IgD-negative memory B cell (primary cell): Measurements from ENCODE around the gene DCDC2C. TPM values are rescaled to one million over a fixed set of nuclear protein-coding genes. Genes with fewer than 3 reads are reported as not detected.

Experiments used
- H3K27ac Mint-ChIP-seq, 3 donors: one replicate each; pipeline ENCODE4 v1.8.0; 2020 to 2022; ENCODE audit warnings: mild to moderate bottlenecking in 3 of 3, mixed read lengths in 3 of 3, moderate library complexity in 1 of 3
- H3K27me3 Mint-ChIP-seq: one replicate; pipeline ENCODE4 v1.8.0; 2021; ENCODE audit warnings: mixed read lengths
- H3K36me3 Mint-ChIP-seq: one replicate; pipeline ENCODE4 v1.8.0; 2020; ENCODE audit warnings: mild to moderate bottlenecking, mixed read lengths
- H3K4me1 Mint-ChIP-seq, 3 donors: one replicate each; pipeline ENCODE4 v1.8.0; 2020 to 2022; ENCODE audit warnings: mixed read lengths in 3 of 3, mild to moderate bottlenecking in 1 of 3
- H3K4me3 Mint-ChIP-seq, 4 donors: one replicate each; pipeline ENCODE4 v1.8.0; 2020 to 2022; ENCODE audit warnings: mild to moderate bottlenecking in 4 of 4, mixed read lengths in 4 of 4, moderate library complexity in 3 of 4
- H3K9me3 Mint-ChIP-seq, 3 donors: one replicate each; pipeline ENCODE4 v1.8.0; 2020 to 2021; ENCODE audit warnings: mixed read lengths in 3 of 3, mild to moderate bottlenecking in 1 of 3
- polyA plus RNA-seq: library from polyadenylated mRNA; unstranded; fragments of 300-500 nt; fragmentation: Illumina TruSeq; gene quantifications from one replicate; pipeline ENCODE4 v1.2.3, GENCODE V29; 2021

Gene DCDC2C
- polyA plus RNA-seq, 1 donor from 2014 or later = not detected

GRCh38 chr2:3665886-3666612 is 37.3 kb upstream of the DCDC2C start:
- Mint-ChIP-seq H3K4me1 (peaks cover 0 to 5% (median 2%) of the 10 kb centered on the region in 3 donors), H3K9me3 (peaks cover 2 to 6% (median 2%) of the 10 kb centered on the region in 3 donors), H3K27ac (no peak overlapping the region), H3K4me3 (no peak overlapping the region), H3K36me3 (peaks cover 2% of the 10 kb centered on the region), H3K27me3 (peaks cover 10% of the 10 kb centered on the region)

DNA sequence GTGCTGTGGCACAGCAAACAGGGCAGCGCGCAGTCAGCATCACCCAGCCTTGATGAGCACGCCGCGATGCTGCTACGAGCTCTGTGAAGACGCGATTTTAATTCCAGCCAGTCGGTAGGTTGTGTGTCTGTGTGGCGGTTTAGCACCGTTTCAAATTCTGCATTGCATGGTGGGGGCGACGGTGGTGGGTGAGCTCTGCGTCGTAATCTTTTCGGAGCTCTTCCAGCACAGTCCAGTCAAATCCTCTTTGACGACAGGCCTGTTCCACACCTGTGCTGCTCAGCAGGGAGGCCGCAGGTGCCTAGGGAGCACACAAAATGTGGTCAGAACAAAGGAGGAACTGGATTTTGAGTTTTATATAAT is 36.8 kb upstream of the DCDC2C start:
- Mint-ChIP-seq H3K36me3 (peaks cover 2% of the 10 kb centered on the region), H3K9me3 (peaks cover 2 to 6% (median 2%) of the 10 kb centered on the region in 3 donors), H3K27ac (peak overlapping the region in 1 of 3 donors; percentile 79), H3K27me3 (peaks cover 10% of the 10 kb centered on the region), H3K4me1 (peaks cover 0 to 5% (median 2%) of the 10 kb centered on the region in 3 donors), H3K4me3 (no peak overlapping the region)

- H3K4me3 Mint-ChIP-seq = peak overlapping the region in 1 of 4 donors; percentile 39
- H3K36me3 Mint-ChIP-seq = peaks cover 2% of the 10 kb centered on the region
- peak overlapping the region in 1 of 3 donors; percentile 79 for H3K27ac Mint-ChIP-seq
Observed at GRCh38 chr2:3667151-3667631, 36.2 kb upstream of the DCDC2C start.

DNA sequence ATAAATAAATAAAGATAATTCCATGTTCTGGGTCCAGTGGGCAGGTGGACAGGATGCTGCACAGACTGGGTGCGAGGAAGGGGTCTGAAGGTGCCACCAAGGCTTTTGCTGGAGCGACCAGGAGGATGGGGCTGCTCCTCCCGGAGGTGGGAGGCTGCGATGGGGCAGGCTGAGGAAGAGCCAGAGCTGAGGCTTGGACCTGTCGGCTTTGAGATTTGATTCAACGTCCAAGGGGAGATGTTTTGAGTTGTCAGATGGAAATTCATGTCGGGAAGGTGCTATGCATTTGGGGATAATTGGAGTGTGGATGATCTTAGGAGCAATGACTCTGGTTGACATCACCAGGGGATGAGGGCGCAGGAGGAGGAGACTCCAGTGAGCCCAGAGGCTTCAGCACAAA is 33.7 kb upstream of the DCDC2C start:
- H3K9me3 Mint-ChIP-seq = peaks cover 2 to 6% (median 2%) of the 10 kb centered on the region in 3 donors
- no peak overlapping the region for H3K27ac Mint-ChIP-seq
- peaks cover 2% of the 10 kb centered on the region for H3K36me3 Mint-ChIP-seq
- peaks cover 10% of the 10 kb centered on the region for H3K27me3 Mint-ChIP-seq
- H3K4me3 Mint-ChIP-seq = no peak overlapping the region
- H3K4me1 Mint-ChIP-seq = no peaks in the 10 kb centered on the region

More at GRCh38 chr2:3667151-3667631, 36.2 kb upstream of the DCDC2C start:
- Mint-ChIP-seq H3K4me1 (peaks cover 0 to 2% (median 0%) of the 10 kb centered on the region in 3 donors), H3K27me3 (peaks cover 10% of the 10 kb centered on the region), H3K9me3 (peaks cover 2 to 6% (median 2%) of the 10 kb centered on the region in 3 donors)

GRCh38 chr2:3670376-3670775 is 33.0 kb upstream of the DCDC2C start:
- Mint-ChIP-seq H3K4me1 (no peaks in the 10 kb centered on the region), H3K27ac (no peak overlapping the region), H3K9me3 (peaks cover 1 to 5% (median 2%) of the 10 kb centered on the region in 3 donors), H3K36me3 (peaks cover 2% of the 10 kb centered on the region), H3K4me3 (peak overlapping the region in 1 of 4 donors; percentile 74), H3K27me3 (peaks cover 10% of the 10 kb centered on the region)

DNA sequence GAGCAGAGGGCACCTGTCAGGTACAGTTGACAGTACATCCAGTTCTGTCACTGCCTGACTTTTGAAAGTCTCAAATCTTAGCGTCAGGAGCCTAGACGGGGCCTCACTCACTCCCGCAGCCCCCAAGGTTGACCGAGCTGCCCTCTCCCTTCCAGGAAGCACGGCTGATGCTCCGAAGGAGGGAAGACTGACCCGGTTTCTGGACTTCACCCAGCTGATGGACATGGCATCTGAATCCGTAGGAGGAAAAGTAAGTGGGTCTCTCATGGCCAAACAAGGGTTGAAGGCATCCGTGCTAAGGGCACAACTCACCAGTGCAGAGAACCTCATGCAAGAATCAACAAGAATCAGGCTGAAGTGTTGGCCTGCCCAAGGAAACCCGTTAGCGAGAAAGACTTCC is 32.4 kb upstream of the DCDC2C start:
- no peak overlapping the region for H3K4me3 Mint-ChIP-seq
- peaks cover 10% of the 10 kb centered on the region for H3K27me3 Mint-ChIP-seq
- no peaks in the 10 kb centered on the region for H3K4me1 Mint-ChIP-seq
- H3K9me3 Mint-ChIP-seq = no peaks in the 10 kb centered on the region
- no peaks in the 10 kb centered on the region for H3K36me3 Mint-ChIP-seq
- no peak overlapping the region for H3K27ac Mint-ChIP-seq

DNA sequence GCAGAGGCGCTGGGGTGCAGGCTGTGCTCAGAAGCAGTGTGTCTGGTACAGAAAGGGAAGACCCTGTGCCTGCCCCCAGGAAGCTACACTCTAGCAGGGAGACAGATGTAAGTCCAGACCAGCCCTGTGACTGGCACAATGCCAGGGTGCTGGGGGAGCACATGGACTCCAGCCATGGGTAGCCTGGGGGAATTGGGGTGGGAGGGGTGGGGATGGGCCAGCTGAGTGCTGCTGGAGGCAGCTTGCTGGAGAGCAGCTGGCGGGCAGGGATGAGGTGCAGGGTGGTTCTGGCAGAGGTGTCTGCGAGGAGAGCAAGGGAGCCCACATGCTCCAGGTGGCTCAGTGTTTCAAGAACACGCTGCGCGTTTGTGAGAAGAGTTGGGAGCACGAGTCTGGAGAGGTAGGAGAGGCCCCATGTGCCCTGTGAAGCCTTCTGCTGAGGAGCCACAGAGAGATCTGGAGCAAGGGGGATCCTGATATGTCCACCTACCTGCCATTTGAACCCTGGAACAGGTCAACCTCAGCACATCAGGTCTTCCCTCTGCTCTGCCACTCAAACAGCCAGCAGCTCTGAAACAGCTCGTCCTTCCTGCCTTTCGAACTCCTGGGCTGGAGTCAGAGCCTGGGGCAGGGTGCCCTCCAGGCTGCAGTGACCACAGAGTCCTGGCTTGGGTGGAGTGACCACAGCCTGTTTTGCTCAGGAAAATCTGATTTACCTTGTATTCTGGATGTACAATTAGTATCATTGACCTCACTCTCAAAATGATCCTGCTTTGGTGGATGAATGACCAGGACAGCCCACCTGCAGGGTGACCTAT is 30.3 kb upstream of the DCDC2C start:
- Mint-ChIP-seq H3K4me3 (no peak overlapping the region), H3K27me3 (peaks cover 5% of the 10 kb centered on the region), H3K4me1 (no peaks in the 10 kb centered on the region), H3K27ac (no peak overlapping the region), H3K9me3 (no peaks in the 10 kb centered on the region), H3K36me3 (no peaks in the 10 kb centered on the region)

GRCh38 chr2:3674066-3674845 is 29.1 kb upstream of the DCDC2C start:
- H3K9me3 Mint-ChIP-seq = no peaks in the 10 kb centered on the region

DNA sequence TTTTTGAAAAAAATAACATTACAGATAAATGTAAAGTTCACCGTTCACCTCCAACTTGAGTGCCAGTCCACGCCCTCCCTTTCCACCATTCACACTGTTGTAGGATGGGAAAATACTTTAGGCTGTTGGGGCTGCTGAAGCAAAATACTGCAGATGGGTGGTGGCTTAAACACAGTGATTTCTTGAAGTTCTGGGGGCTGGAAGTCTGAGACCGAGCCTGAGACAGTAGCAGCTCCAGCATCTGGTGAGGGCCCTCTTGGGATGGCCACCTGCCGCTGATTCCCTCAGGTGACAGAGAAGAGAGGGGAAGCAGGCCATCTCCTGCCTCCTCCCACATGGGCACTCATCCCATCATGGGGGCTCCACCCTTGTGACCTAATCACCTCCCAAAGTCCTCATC is 27.7 kb upstream of the DCDC2C start:
- Mint-ChIP-seq H3K9me3 (no peaks in the 10 kb centered on the region), H3K4me3 (no peak overlapping the region), H3K36me3 (no peaks in the 10 kb centered on the region), H3K4me1 (no peaks in the 10 kb centered on the region), H3K27ac (no peak overlapping the region), H3K27me3 (peaks cover 2% of the 10 kb centered on the region)

More at GRCh38 chr2:3674066-3674845, 29.1 kb upstream of the DCDC2C start:
- H3K27ac Mint-ChIP-seq = peak overlapping the region in 1 of 3 donors; percentile 78
- no peak overlapping the region for H3K4me3 Mint-ChIP-seq
- peaks cover 4% of the 10 kb centered on the region for H3K27me3 Mint-ChIP-seq
- H3K36me3 Mint-ChIP-seq = no peaks in the 10 kb centered on the region
- H3K4me1 Mint-ChIP-seq = no peaks in the 10 kb centered on the region

- Mint-ChIP-seq H3K9me3 (no peaks in the 10 kb centered on the region), H3K27me3 (no peaks in the 10 kb centered on the region), H3K4me3 (no peak overlapping the region), H3K36me3 (no peaks in the 10 kb centered on the region), H3K4me1 (peaks cover 0 to 4% (median 0%) of the 10 kb centered on the region in 3 donors), H3K27ac (peak overlapping the region in 1 of 3 donors; percentile 71)
Observed at GRCh38 chr2:3677436-3677835, 25.9 kb upstream of the DCDC2C start.

GRCh38 chr2:3678212-3678611 is 25.2 kb upstream of the DCDC2C start:
- Mint-ChIP-seq H3K27me3 (no peaks in the 10 kb centered on the region), H3K9me3 (no peaks in the 10 kb centered on the region), H3K4me3 (no peak overlapping the region), H3K4me1 (peaks cover 0 to 4% (median 0%) of the 10 kb centered on the region in 3 donors), H3K36me3 (no peaks in the 10 kb centered on the region), H3K27ac (no peak overlapping the region)

DNA sequence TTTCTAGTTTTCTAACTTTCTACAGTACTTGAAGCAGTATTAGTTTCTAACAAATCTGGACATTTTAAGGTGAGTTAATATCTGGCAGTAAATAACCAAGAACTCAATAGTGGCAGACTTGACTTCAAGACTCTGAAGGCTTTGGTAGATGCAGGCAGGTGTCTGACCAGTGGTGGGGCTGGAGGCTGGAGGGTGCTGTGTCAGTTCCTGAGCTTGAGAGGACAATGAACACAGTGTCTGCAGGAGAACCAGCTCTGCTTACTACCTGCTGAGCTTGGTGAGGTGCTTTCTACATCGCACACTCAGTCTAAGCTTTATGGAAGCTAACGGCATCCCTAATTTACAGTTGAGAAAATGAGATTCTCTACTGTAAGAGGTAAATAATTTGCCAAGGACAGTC is 24.2 kb upstream of the DCDC2C start:
- Mint-ChIP-seq H3K27ac (no peak overlapping the region), H3K27me3 (no peaks in the 10 kb centered on the region), H3K4me3 (no peak overlapping the region), H3K9me3 (no peaks in the 10 kb centered on the region), H3K4me1 (peaks cover 0 to 4% (median 0%) of the 10 kb centered on the region in 3 donors), H3K36me3 (no peaks in the 10 kb centered on the region)

- Mint-ChIP-seq H3K4me1 (peaks cover 0 to 4% (median 0%) of the 10 kb centered on the region in 3 donors), H3K27ac (no peak overlapping the region), H3K27me3 (no peaks in the 10 kb centered on the region), H3K36me3 (no peaks in the 10 kb centered on the region), H3K4me3 (peak overlapping the region in 1 of 4 donors; percentile 65), H3K9me3 (no peaks in the 10 kb centered on the region)
Observed at GRCh38 chr2:3679616-3680393, 23.6 kb upstream of the DCDC2C start.
